A549 treated with ZK216348 at 1 μM for 4 hours (cell line): ENCODE measurements around the gene ACVR1C. TPM values are rescaled to one million over a fixed set of nuclear protein-coding genes. Genes with fewer than 3 reads are reported as not detected.

ENCODE experiments used
- total RNA-seq: library from RNA; stranded (reverse); fragments of 200-300 nt; extraction: Qiagen RNA extraction; gene quantifications from 5 replicates; pipeline ENCODE4 v1.2.3, GENCODE V29; 2022; ENCODE audit warnings: low read depth

The ACVR1C gene
- total RNA-seq = 0.08 to 0.14 TPM in 2 of 5 replicates, not detected in the others

GRCh38 chr2:157628477-157629415 is at the start of gene ACVR1C:
TSS of gene ACVR1C (minus strand) at chr2:157628864. CDS start at chr2:157628644, 220 bp downstream.

Other genes with a start within 250 kb of the ACVR1C start
- gene CYTIP, start 184.8 kb downstream of the ACVR1C start, total RNA-seq = not detected in 5 replicates
- gene ACVR1, start 247.5 kb upstream of the ACVR1C start, total RNA-seq = 21.8 to 26.7 TPM (median 26.4 TPM) in 5 replicates